D721Med (cell line): Measurements from ENCODE around the gene RPL13A.

Experiments
- DNase-seq: peaks from one replicate; pipeline ENCODE4 v3.0.0; 2011; ENCODE audit warnings: low spot score; ENCODE audit not compliant: insufficient read length
- FAIRE-seq: peaks from 2 replicates; lab custom pipeline; 2011; peaks lifted over from hg19 to GRCh38; lab: Jason Lieb, UNC
- TF ChIP-seq, protein P1 (sequence below): IDR thresholded peaks from 2 replicates; pipeline ENCODE4 v1.5.1; 2012; ENCODE audit warnings: mild to moderate bottlenecking, control low read depth; ENCODE audit not compliant: insufficient read depth; ENCODE audit errors: missing control alignments

RPL13A gene

GRCh38 chr19:49450405-49450804, 37.0 kb upstream of the RPL13A start:
- TF ChIP-seq, protein P1, sequence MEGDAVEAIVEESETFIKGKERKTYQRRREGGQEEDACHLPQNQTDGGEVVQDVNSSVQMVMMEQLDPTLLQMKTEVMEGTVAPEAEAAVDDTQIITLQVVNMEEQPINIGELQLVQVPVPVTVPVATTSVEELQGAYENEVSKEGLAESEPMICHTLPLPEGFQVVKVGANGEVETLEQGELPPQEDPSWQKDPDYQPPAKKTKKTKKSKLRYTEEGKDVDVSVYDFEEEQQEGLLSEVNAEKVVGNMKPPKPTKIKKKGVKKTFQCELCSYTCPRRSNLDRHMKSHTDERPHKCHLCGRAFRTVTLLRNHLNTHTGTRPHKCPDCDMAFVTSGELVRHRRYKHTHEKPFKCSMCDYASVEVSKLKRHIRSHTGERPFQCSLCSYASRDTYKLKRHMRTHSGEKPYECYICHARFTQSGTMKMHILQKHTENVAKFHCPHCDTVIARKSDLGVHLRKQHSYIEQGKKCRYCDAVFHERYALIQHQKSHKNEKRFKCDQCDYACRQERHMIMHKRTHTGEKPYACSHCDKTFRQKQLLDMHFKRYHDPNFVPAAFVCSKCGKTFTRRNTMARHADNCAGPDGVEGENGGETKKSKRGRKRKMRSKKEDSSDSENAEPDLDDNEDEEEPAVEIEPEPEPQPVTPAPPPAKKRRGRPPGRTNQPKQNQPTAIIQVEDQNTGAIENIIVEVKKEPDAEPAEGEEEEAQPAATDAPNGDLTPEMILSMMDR = no peak
- no peak for DNase-seq
- no peak for FAIRE-seq

GRCh38 chr19:49451430-49452181, 35.8 kb upstream of the RPL13A start, which contains the start of gene PIH1D1:
Gene PIH1D1 (minus strand): TSS chr19:49451814. CDS start chr19:49451574, 240 bp downstream.
- TF ChIP-seq, protein P1 = no peak
- FAIRE-seq (peak; percentile 32), DNase-seq (peak; percentile 83)

DNA sequence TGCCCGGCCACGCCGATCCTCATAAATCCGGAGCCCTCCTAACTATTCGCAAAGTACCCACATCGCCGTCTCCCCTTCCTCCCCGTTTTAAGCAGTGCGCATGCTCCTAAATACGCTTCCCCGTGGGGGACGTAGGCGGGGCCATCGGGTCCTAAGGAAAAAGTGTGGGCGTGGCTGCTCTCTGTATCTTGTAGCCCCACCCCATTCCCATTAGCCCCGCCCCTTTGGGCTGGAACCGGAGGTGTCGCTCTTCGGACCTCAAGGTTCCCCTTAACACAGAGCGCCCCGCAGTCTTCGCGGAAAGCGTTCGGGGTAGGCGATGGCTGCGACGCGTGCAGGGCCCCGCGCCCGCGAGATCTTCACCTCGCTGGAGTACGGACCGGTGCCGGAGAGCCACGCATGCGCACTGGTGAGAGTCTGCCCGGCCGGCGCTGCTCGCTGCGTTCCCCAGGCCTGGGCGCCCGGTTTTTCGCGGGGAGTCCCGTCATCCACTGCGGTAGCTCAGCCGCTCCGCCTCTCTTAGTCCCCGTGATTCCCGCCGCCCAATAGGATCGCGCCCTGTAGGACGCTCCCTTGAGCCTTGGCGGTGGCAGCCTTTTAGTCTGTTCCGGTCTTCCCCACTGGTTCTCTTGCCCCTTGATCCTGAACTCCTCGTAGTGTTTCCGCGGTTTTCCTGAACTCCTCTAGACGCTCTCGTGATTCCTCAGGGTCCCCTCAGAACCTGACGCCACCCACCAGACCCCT, 34.2 kb upstream of the RPL13A start, which contains the start of gene ALDH16A1:
Gene ALDH16A1 (plus strand): TSS at position 213 of the 744 bp plus-strand sequence. CDS start 107 bp downstream, at position 320.
- peak; percentile 90 for DNase-seq

GRCh38 chr19:49453757-49454240, 33.6 kb upstream of the RPL13A start:
- TF ChIP-seq, protein P1 = no peak
- FAIRE-seq = no peak
- DNase-seq = no peak

More for the DNA sequence above, 34.2 kb upstream of the RPL13A start, which contains the start of gene ALDH16A1:
- FAIRE-seq = no peak
- TF ChIP-seq, protein P1 = no peak

- FAIRE-seq = no peak
- no peak for DNase-seq
- TF ChIP-seq, protein P1 = no peak
Observed at GRCh38 chr19:49455773-49456172, 31.6 kb upstream of the RPL13A start.

DNA sequence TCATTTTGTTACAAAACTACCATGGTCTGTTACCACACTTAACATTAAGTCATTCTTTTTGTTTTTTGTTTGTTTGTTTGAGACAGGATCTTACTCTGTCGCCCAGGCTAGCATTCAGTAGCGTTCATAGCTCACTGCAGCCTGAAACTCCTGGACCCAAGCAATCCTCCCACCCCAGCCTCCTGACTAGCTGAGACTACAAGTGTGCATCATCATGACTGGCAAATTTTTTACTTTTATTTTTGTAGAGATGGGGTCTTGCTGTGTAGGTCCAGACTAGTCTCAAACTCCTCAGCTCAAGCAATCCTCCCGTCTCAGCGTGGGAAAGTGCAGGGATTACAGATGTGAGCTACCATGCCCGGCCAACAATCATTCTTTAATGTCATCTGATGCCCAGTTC, 31.1 kb upstream of the RPL13A start:
- FAIRE-seq (no peak), DNase-seq (no peak)
- TF ChIP-seq, protein P1 = no peak

- TF ChIP-seq, protein P1 = no peak
- DNase-seq (no peak), FAIRE-seq (no peak)
Observed at GRCh38 chr19:49458567-49458903, 28.9 kb upstream of the RPL13A start.
